Cerebellar nuclear complex (tissue), 1 donor: ENCODE measurements around the gene HENMT1.

Experiments
- DNase-seq, 2 experiments: peaks; one replicate each; lab custom pipeline; 2025; lab: John Stamatoyannopoulos, UW

The HENMT1 gene

GRCh38 chr1:108627951-108628350, 32.9 kb downstream of the HENMT1 start:
- no peak for DNase-seq

GRCh38 chr1:108627256-108627655, 33.6 kb downstream of the HENMT1 start:
- DNase-seq, result no peak

- DNase-seq, result no peak
Observed at GRCh38 chr1:108624069-108624468, 36.8 kb downstream of the HENMT1 start.

- DNase-seq, result no peak
Observed at GRCh38 chr1:108617724-108618056, 43.2 kb downstream of the HENMT1 start.

GRCh38 chr1:108617008-108617723, 43.7 kb downstream of the HENMT1 start:
- no peak for DNase-seq

GRCh38 chr1:108615544-108615943, 45.3 kb downstream of the HENMT1 start:
- DNase-seq, result no peak

GRCh38 chr1:108612496-108612895, 48.4 kb downstream of the HENMT1 start:
- no peak for DNase-seq

GRCh38 chr1:108611984-108612383, 48.9 kb downstream of the HENMT1 start:
- no peak for DNase-seq

GRCh38 chr1:108610073-108610472, 50.8 kb downstream of the HENMT1 start:
- no peak for DNase-seq

GRCh38 chr1:108609483-108610049, 51.3 kb downstream of the HENMT1 start:
- no peak for DNase-seq

GRCh38 chr1:108606478-108606877, 54.4 kb downstream of the HENMT1 start:
- no peak for DNase-seq

GRCh38 chr1:108605633-108606032, 55.3 kb downstream of the HENMT1 start:
- DNase-seq, result no peak

- no peak for DNase-seq
Observed at GRCh38 chr1:108601708-108602410, 59.0 kb downstream of the HENMT1 start.

GRCh38 chr1:108600504-108600903, 60.4 kb downstream of the HENMT1 start:
- DNase-seq, result no peak

GRCh38 chr1:108598340-108598739, 62.6 kb downstream of the HENMT1 start:
- no peak for DNase-seq
